GM21528 (cell line): Measurements from ENCODE around the gene SRPK3.
"Not testable (repeated sequence)": the region's sequence is repeated elsewhere in the genome, so short reads cannot be mapped to it uniquely, and the experiment has no call there.

Experiments used
- ATAC-seq: cut with Tn5 transposase; IDR thresholded peaks from one replicate; pipeline ENCODE4 v1.9.1; 2021; ENCODE audit warnings: mild to moderate bottlenecking, moderate library complexity; ENCODE audit not compliant: unreplicated experiment, low FRiP score

Gene SRPK3

GRCh38 chrX:153803211-153804099, 22.6 kb downstream of the SRPK3 start:
- ATAC-seq: no peak

- no peak for ATAC-seq
Measured at GRCh38 chrX:153804100-153804595, 23.3 kb downstream of the SRPK3 start.

GRCh38 chrX:153804621-153805020, 23.8 kb downstream of the SRPK3 start:
- ATAC-seq: no peak

- no peak for ATAC-seq
Measured at GRCh38 chrX:153805436-153805835, 24.6 kb downstream of the SRPK3 start.

- no peak for ATAC-seq
Measured at GRCh38 chrX:153806999-153807575, 26.2 kb downstream of the SRPK3 start.

GRCh38 chrX:153807976-153808375, 27.1 kb downstream of the SRPK3 start:
- ATAC-seq: no peak

GRCh38 chrX:153812220-153812619, 31.4 kb downstream of the SRPK3 start:
- no peak for ATAC-seq

GRCh38 chrX:153813161-153813560, 32.3 kb downstream of the SRPK3 start:
- no peak for ATAC-seq

GRCh38 chrX:153814591-153815315, 33.9 kb downstream of the SRPK3 start:
- no peak for ATAC-seq

- ATAC-seq: no peak
Measured at GRCh38 chrX:153816831-153817690, 36.2 kb downstream of the SRPK3 start.

- not testable (repeated sequence) for ATAC-seq
Measured at GRCh38 chrX:153818064-153818463, 37.2 kb downstream of the SRPK3 start.

- no peak for ATAC-seq
Measured at GRCh38 chrX:153818571-153819383, 37.9 kb downstream of the SRPK3 start.

GRCh38 chrX:153819384-153820040, 38.7 kb downstream of the SRPK3 start:
- ATAC-seq: no peak

GRCh38 chrX:153820601-153821000, 39.8 kb downstream of the SRPK3 start:
- no peak for ATAC-seq

- no peak for ATAC-seq
Measured at GRCh38 chrX:153821066-153821465, 40.2 kb downstream of the SRPK3 start.

GRCh38 chrX:153824348-153824747, 43.5 kb downstream of the SRPK3 start:
- no peak for ATAC-seq

GRCh38 chrX:153825042-153825441, 44.2 kb downstream of the SRPK3 start:
- no peak for ATAC-seq

GRCh38 chrX:153827016-153827415, 46.2 kb downstream of the SRPK3 start:
- ATAC-seq: no peak

GRCh38 chrX:153827903-153828302, 47.1 kb downstream of the SRPK3 start:
- ATAC-seq: no peak
